IPS-20b (cell line): ENCODE data around the gene TTBK2.
"Not testable (repeated sequence)": the region's sequence is repeated elsewhere in the genome, so short reads cannot be mapped to it uniquely, and the experiment has no call there.

Experiments
- H3K27ac ChIP-seq: one replicate; pipeline ENCODE4 v1.5.1; 2013; ENCODE audit warnings: low read length
- H3K27me3 ChIP-seq: 2 replicates; pipeline ENCODE4 v1.6.1; 2013; ENCODE audit warnings: mild to moderate bottlenecking, low read length, inconsistent platforms; ENCODE audit not compliant: insufficient read depth
- H3K36me3 ChIP-seq: 2 replicates; pipeline ENCODE4 v1.6.1; 2013; ENCODE audit warnings: low read depth, mild to moderate bottlenecking, inconsistent platforms, low read length, moderate library complexity; ENCODE audit not compliant: insufficient read depth
- H3K4me1 ChIP-seq: 2 replicates; pipeline ENCODE4 v1.6.1; 2013; ENCODE audit warnings: mild to moderate bottlenecking, control low read depth, inconsistent platforms, low read length, moderate library complexity; ENCODE audit not compliant: insufficient read depth
- H3K4me3 ChIP-seq: 2 replicates; pipeline ENCODE4 v1.5.1; 2013; ENCODE audit warnings: mild to moderate bottlenecking, low read length, inconsistent platforms
- H3K9ac ChIP-seq: 2 replicates; pipeline ENCODE4 v1.6.1; 2013; ENCODE audit warnings: low read depth, mild to moderate bottlenecking, inconsistent platforms, low read length, moderate library complexity
- H3K9me3 ChIP-seq: 2 replicates; pipeline ENCODE4 v1.6.1; 2013; ENCODE audit warnings: mild to moderate bottlenecking, low read depth, low read length, inconsistent platforms; ENCODE audit not compliant: insufficient read depth

Gene TTBK2

DNA sequence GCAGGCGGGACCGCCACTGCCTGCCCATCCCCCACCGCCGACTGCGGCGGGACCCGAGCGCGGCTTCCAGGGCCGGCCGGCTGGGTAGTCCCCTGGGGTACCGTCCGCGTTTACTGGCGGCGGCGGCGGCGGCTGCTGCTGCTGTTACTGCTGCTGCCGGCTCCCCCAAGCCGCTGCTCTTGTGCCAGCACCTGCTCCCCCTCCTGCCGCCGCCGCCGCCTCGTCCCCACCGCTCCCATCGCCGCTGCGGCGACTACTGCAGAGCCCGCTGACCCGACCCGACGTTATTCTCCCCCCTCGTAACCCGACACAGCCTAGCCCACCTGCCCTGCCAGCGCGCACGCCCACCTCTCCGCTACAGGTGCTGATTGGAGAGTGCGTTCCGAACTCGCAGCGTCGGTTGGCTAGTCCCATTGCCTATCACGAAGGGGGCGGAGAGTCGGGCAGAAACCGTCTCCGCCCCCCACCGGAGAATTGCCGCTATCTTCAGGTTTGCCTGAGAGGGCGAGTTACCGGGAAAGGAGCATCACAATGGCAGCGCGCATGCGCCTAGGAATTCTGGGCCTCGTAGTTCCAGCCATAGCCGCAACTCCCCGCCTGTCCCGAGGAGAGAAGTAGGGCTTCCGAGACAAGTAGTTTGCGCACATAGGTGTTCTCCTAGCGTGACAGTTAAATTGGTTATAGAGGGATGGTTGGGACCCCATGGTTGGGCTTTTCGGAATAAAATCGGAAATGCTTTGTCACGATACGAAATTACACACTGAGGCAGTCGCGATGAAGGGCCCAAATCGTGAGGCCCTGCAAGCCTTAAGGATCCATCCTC, at the start of gene TTBK2:
TSS of gene TTBK2 (minus strand) at position 260 of the 823 bp plus-strand sequence. CDS start 42,161 bp downstream, outside the sequence.
- H3K36me3 ChIP-seq = no peaks in the 10 kb centered on the region
- H3K4me1 ChIP-seq = no peaks in the 10 kb centered on the region; the same call in 1 of the 2 replicates
- peak within 1 kb of the TSS; percentile 94 for H3K4me3 ChIP-seq
- peaks cover 14% of the 10 kb centered on the region for H3K27me3 ChIP-seq
- H3K27ac ChIP-seq = no peak within 1 kb of the TSS
- peak within 1 kb of the TSS; percentile 70; the same call in 1 of the 2 replicates for H3K9ac ChIP-seq
- H3K9me3 ChIP-seq = no peaks in the 10 kb centered on the region

- no peak overlapping the region for H3K9ac ChIP-seq
- peaks cover 46% of the 10 kb centered on the region for H3K36me3 ChIP-seq
- H3K9me3 ChIP-seq = no peaks in the 10 kb centered on the region
- H3K27me3 ChIP-seq = no peaks in the 10 kb centered on the region
- no peak overlapping the region for H3K27ac ChIP-seq
- no peak overlapping the region for H3K4me3 ChIP-seq
- H3K4me1 ChIP-seq = no peaks in the 10 kb centered on the region
These were observed 43.9 kb upstream of the TTBK2 start for GRCh38 chr15:42964476-42964875.

DNA sequence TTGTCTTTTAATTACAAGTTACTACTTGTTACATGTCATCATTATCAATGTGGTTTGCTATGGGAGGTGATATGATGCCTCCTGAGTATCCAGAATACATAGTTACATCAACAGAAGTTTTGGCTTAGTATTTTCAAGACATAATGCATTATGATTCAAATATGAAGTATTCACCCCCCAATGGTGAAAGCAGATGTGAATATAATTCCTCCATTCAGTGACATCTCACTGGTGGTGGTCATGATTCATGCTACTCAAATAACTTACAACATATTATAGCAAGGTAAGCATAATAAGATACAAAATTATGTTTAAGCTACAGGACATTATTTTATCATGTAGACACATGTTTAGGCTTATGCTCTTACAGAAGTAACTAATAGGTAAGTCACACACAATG, 34.9 kb upstream of the TTBK2 start:
- Histone ChIP-seq H3K27me3 (no peaks in the 10 kb centered on the region), H3K9me3 (no peaks in the 10 kb centered on the region), H3K27ac (no peak overlapping the region), H3K4me1 (no peaks in the 10 kb centered on the region), H3K9ac (no peak overlapping the region), H3K4me3 (no peak overlapping the region), H3K36me3 (peaks cover 68% of the 10 kb centered on the region)

DNA sequence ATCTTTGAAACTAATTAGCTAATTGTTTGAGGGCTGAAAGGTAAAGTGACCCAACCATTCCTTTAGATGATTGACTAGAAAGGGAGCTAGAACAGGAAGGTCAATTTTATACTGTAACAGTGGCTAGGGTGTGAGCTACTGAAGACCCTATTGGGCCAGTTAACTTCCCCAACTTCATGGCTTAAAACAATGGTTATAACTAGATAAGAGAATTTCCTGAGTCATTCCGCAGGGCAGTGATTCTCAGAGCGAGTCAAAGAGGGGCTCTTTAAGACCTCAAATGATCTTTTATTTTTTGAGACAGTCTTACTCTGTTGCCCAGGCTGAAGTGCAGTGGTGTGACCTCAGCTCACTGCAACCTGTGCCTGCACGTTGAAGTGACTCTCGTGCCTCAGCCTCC, 33.7 kb upstream of the TTBK2 start:
- Histone ChIP-seq H3K9ac (no peak overlapping the region), H3K27me3 (no peaks in the 10 kb centered on the region), H3K4me3 (no peak overlapping the region), H3K4me1 (no peaks in the 10 kb centered on the region), H3K9me3 (no peaks in the 10 kb centered on the region), H3K36me3 (peaks cover 65% of the 10 kb centered on the region), H3K27ac (no peak overlapping the region)

GRCh38 chr15:42948898-42949297, 28.3 kb upstream of the TTBK2 start:
- not testable (repeated sequence) for H3K4me1 ChIP-seq, H3K27ac ChIP-seq, H3K27me3 ChIP-seq, H3K9ac ChIP-seq, H3K9me3 ChIP-seq, H3K4me3 ChIP-seq
- H3K36me3 ChIP-seq = peaks cover 66% of the 10 kb centered on the region

- Histone ChIP-seq H3K4me3 (no peak overlapping the region), H3K27ac (no peak overlapping the region), H3K9ac (no peak overlapping the region)
These were observed 19.9 kb upstream of the TTBK2 start for GRCh38 chr15:42940527-42940926.

DNA sequence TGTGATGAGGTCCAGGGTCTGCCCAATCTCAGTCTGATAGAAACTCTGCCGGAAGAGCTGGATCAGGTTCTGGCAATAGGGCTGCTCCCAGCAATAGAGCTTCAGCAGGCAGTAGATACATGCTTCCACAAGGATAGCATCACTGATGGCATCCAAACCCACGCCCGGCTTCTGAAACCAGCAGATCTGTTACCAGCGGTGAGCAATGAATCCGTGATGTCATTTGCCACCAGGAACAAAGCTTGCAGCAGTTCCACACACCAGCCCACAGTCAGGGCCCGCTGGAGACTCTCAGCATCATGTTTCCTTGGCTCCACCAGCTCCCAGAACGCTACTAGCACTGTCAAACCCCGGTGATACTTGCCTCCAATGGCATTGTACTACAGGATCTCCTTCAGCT, 19.3 kb upstream of the TTBK2 start:
- H3K4me1 ChIP-seq = no peaks in the 10 kb centered on the region
- H3K9me3 ChIP-seq = no peaks in the 10 kb centered on the region
- H3K9ac ChIP-seq = no peak overlapping the region
- no peaks in the 10 kb centered on the region for H3K27me3 ChIP-seq
- peaks cover 15% of the 10 kb centered on the region for H3K36me3 ChIP-seq
- no peak overlapping the region for H3K4me3 ChIP-seq
- no peak overlapping the region for H3K27ac ChIP-seq

More at GRCh38 chr15:42940527-42940926, 19.9 kb upstream of the TTBK2 start:
- H3K36me3 ChIP-seq = peaks cover 22% of the 10 kb centered on the region
- no peaks in the 10 kb centered on the region for H3K9me3 ChIP-seq
- no peaks in the 10 kb centered on the region for H3K27me3 ChIP-seq
- H3K4me1 ChIP-seq = no peaks in the 10 kb centered on the region

DNA sequence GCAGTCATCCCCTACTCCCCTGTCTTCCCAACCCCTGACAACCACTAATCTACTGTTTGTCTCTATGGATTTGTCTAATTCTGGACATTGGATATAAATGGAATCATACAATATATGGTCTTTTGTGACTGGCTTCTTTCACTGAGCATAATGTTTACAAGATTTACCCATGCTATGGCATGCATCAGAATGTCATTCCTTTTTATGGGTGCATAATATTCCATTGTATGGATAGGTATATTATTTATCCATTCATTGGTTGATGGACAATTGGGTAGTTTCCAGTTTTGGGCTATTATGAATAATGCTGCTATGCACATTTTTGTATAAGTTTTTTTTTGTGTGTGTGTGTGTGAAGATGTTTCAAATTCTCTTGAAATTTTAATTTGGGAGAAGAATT, 16.6 kb upstream of the TTBK2 start:
- no peak overlapping the region for H3K27ac ChIP-seq
- H3K4me1 ChIP-seq = no peaks in the 10 kb centered on the region
- no peaks in the 10 kb centered on the region for H3K9me3 ChIP-seq
- no peak overlapping the region for H3K9ac ChIP-seq
- no peaks in the 10 kb centered on the region for H3K27me3 ChIP-seq
- no peak overlapping the region for H3K4me3 ChIP-seq
- no peaks in the 10 kb centered on the region for H3K36me3 ChIP-seq

GRCh38 chr15:42933886-42934667, 13.5 kb upstream of the TTBK2 start:
- no peak overlapping the region for H3K9ac ChIP-seq
- H3K4me1 ChIP-seq = no peaks in the 10 kb centered on the region
- H3K4me3 ChIP-seq = no peak overlapping the region
- H3K27me3 ChIP-seq = no peaks in the 10 kb centered on the region
- H3K9me3 ChIP-seq = no peaks in the 10 kb centered on the region
- no peak overlapping the region for H3K27ac ChIP-seq
- no peaks in the 10 kb centered on the region for H3K36me3 ChIP-seq

- Histone ChIP-seq H3K9ac (no peak overlapping the region), H3K27me3 (no peaks in the 10 kb centered on the region), H3K9me3 (no peaks in the 10 kb centered on the region), H3K4me3 (no peak overlapping the region), H3K36me3 (no peaks in the 10 kb centered on the region), H3K4me1 (no peaks in the 10 kb centered on the region), H3K27ac (no peak overlapping the region)
These were observed 12.4 kb upstream of the TTBK2 start for GRCh38 chr15:42932833-42933515.

- H3K9me3 ChIP-seq = no peaks in the 10 kb centered on the region
- no peaks in the 10 kb centered on the region for H3K36me3 ChIP-seq
- no peak overlapping the region for H3K4me3 ChIP-seq
- H3K27ac ChIP-seq = no peak overlapping the region
- H3K4me1 ChIP-seq = no peaks in the 10 kb centered on the region
- no peaks in the 10 kb centered on the region for H3K27me3 ChIP-seq
- no peak overlapping the region for H3K9ac ChIP-seq
These were observed 11.3 kb upstream of the TTBK2 start for GRCh38 chr15:42931702-42932486.
